ENCODE results near the gene CNKSR3. TPM values are rescaled to one million over a fixed set of nuclear protein-coding genes. Genes with fewer than 3 reads are reported as not detected.

CNKSR3 gene
- total RNA-seq, 1 experiment from 2014 or later, result 5.6 TPM

GRCh38 chr6:154535147-154535546, 24.7 kb upstream of the CNKSR3 start:
- no peak overlapping the region for H4K91ac ChIP-seq (ENCODE audit: insufficient read length, low read depth, low read length)
- no peak overlapping the region for H3K4me2 ChIP-seq (ENCODE audit: insufficient read depth, insufficient read length, low read length)
- no peak overlapping the region for H3K9ac ChIP-seq (ENCODE audit: extremely low read depth, insufficient read length, low read length)
- H3K36me3 Mint-ChIP-seq (ENCODE audit: insufficient read depth in 1 of 3, low read depth in 3 of 3), result no peaks in the 10 kb centered on the region
- H2AFZ ChIP-seq (ENCODE audit: low read length), result no peak overlapping the region
- H3K79me2 ChIP-seq (ENCODE audit: insufficient read depth, low read length), result no peaks in the 10 kb centered on the region
- no CpG with 5 or more reads among the region's 3 CpGs for WGBS (ENCODE audit: extremely low coverage, insufficient read length, low lambda C conversion rate)
- no peak overlapping the region for H3T11ph ChIP-seq (ENCODE audit: low read length)
- H3K4me3 Mint-ChIP-seq, result no peak overlapping the region
- H4K5ac ChIP-seq (ENCODE audit: insufficient read length, low read depth, low read length), result no peak overlapping the region
- H3K27me3 Mint-ChIP-seq (ENCODE audit: low read depth), result peaks cover 11% of the 10 kb centered on the region
- no peaks in the 10 kb centered on the region for H3K79me1 ChIP-seq (ENCODE audit: insufficient read depth, low read depth, low read length, poor library complexity, severe bottlenecking)
- H3K14ac ChIP-seq (ENCODE audit: insufficient read depth, low read length), result no peak overlapping the region
- H4K8ac ChIP-seq (replicated peaks; ENCODE audit: insufficient read length, low read depth, low read length), result no peak overlapping the region
- H3K4ac ChIP-seq (ENCODE audit: low read depth, low read length), result no peak overlapping the region
- no peak overlapping the region for H3K27ac Mint-ChIP-seq
- peaks cover 4% of the 10 kb centered on the region; the same call in 1 of the 2 replicates for H3K4me1 ChIP-seq (ENCODE audit: insufficient read depth, low read length)
- no peak overlapping the region for H2BK15ac ChIP-seq (ENCODE audit: low read depth, low read length)
- no peak overlapping the region for H3K18ac ChIP-seq (ENCODE audit: insufficient read length, low read depth, low read length)
- no peak for DNase-seq
- peaks cover 30 to 31% of the 10 kb centered on the region in 2 experiments for H3K4me1 Mint-ChIP-seq
- H2BK5ac ChIP-seq (ENCODE audit: insufficient read length, low read length), result no peak overlapping the region
- H3K9me3 Mint-ChIP-seq, result no peaks in the 10 kb centered on the region; a peak in 1 of 5 replicates
- no peak overlapping the region for H2BK20ac ChIP-seq (ENCODE audit: low read depth, low read length, poor library complexity, severe bottlenecking)
- H3K27me3 ChIP-seq (ENCODE audit: insufficient read depth, low read length), result no peaks in the 10 kb centered on the region; the same call in 1 of the 2 replicates
- no peak overlapping the region for H3K56ac ChIP-seq (ENCODE audit: insufficient read length, low read depth, low read length)
- no peaks in the 10 kb centered on the region for H4K20me1 ChIP-seq (ENCODE audit: control insufficient read depth, insufficient read depth, insufficient read length)
- no peak overlapping the region for H2AK5ac ChIP-seq (ENCODE audit: insufficient read length, low read length)
- TF ChIP-seq CTCF (conservative IDR thresholded peaks at IDR 0.05), result no peak
- no peak overlapping the region for H3K23ac ChIP-seq (ENCODE audit: insufficient read length, low read depth, low read length)
- no peaks in the 10 kb centered on the region for H3K23me2 ChIP-seq (ENCODE audit: insufficient read length, low read depth, low read length, poor library complexity, severe bottlenecking)
- no peaks in the 10 kb centered on the region for H3K9me3 ChIP-seq (ENCODE audit: control insufficient read depth, low read depth, low read length)
- no peak overlapping the region for H2BK120ac ChIP-seq (ENCODE audit: low read depth, low read length, poor library complexity, severe bottlenecking)
- no peak overlapping the region for H3K27ac ChIP-seq (ENCODE audit: insufficient read length, low read depth, low read length)
- H2BK12ac ChIP-seq (ENCODE audit: insufficient read length, low read depth, low read length), result no peak overlapping the region

Data from H9 (cell line).